GM18526 (cell line): ENCODE results near the gene RBMS1.

Source experiments
- POLR2A ChIP-seq: IDR thresholded peaks from 3 replicates; pipeline ENCODE4 v1.6.1; 2011; ENCODE audit not compliant: insufficient read length; ENCODE audit errors: extremely low read depth

RBMS1 gene

GRCh38 chr2:160333324-160334027, 160.1 kb downstream of the RBMS1 start:
- no peak for TF ChIP-seq POLR2A

DNA sequence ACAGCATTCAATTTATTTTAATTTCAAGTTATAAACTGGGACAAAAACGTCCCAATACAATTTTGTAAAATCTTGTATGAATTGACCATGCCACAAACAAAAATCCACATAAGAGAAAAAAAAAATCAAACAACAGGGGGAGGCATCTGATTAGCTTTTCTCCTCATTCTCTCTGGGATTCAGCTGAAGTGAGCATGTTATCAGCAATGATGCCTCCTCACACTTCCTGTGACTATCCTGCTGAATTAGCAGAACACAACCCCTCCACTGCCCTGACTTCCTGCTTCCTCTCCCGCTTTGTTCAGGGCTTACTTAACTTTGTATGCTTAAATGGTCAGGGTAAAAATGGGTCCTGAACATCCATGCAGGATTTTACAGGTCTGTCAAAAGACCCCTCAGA, 161.3 kb downstream of the RBMS1 start:
- TF ChIP-seq POLR2A = no peak

GRCh38 chr2:160331258-160332025, 162.2 kb downstream of the RBMS1 start:
- no peak for TF ChIP-seq POLR2A

DNA sequence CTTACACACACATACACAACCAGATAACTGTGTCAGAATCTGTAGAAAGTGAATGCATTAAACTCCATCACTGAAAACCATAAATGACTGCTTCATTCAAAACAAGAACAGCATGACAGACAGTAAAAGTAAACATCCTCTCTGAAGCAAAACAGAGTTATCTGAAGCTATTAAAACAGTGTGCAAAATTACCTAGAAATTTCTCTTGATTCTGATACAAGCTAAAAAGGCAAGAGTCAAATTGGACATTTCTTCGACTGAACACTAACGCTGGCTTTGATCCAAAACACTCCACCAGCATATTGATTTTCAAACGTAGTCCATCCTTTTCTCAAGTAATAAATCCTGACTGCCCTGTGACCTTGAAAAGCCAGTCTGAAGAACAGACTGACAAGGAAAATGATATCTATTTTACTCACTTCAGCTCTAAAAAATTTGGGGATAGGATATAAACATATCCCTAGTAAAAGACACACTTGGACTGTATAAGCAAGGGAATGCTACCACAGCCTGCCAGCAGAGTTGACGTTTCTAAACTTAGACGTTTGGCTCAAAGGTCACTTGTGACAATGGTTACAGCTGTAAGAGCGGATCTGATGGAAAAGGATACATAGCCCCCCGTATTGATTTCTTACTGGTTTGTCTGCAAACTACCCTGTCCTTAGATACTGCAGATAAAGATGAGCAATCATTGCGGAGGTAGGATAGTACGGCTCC, 164.6 kb downstream of the RBMS1 start:
- no peak for TF ChIP-seq POLR2A

DNA sequence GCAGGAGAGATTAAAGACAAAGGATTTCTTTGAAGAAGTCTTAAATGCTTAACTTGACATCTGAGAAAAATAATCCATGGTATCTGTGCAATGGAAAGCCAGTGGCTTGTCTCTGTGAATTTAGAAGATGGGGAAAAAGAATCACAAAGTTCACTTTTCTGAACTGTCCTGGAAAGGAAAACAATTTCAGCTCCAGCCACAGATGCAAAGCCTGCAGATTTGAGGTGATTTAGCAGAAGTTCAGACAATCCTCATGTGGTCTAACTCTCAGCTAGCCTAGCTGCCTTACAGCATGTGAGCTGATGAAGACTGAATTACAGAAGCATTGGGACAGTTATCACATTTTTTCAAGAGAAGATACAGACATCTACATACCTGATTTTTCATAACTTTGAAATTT, 166.8 kb downstream of the RBMS1 start:
- no peak for TF ChIP-seq POLR2A

- no peak for TF ChIP-seq POLR2A
Observed at GRCh38 chr2:160325418-160325817, 168.2 kb downstream of the RBMS1 start.

GRCh38 chr2:160324917-160325316, 168.7 kb downstream of the RBMS1 start:
- no peak for TF ChIP-seq POLR2A

DNA sequence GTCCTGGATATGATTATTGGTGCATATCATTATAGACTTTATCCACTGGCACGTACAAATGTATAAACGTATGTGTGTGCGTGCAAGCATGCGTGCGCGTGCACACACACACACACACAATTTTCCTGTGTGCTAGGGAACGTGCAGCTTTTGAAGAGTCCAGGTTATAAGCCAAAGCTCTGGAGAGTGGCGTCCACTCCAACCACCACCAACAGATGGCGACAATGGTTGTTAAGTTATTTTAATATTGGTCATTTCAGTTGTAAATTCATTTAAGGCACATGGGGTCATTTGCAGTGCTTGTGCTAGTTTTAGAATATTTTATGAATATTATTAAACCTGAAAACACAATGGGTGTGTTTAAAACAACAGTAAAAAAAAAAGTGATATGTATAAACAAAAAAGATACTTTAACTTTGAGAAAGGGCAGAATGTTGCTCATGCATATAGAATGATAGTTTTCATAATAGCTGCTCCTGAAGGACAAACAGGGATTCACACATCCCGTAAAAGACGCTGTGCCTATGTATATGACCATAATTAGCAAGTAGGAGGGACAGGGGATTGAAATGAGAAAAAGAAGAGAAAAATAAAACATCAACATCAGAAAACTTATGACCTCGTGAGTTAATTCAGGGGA, 169.3 kb downstream of the RBMS1 start:
- TF ChIP-seq POLR2A = no peak

DNA sequence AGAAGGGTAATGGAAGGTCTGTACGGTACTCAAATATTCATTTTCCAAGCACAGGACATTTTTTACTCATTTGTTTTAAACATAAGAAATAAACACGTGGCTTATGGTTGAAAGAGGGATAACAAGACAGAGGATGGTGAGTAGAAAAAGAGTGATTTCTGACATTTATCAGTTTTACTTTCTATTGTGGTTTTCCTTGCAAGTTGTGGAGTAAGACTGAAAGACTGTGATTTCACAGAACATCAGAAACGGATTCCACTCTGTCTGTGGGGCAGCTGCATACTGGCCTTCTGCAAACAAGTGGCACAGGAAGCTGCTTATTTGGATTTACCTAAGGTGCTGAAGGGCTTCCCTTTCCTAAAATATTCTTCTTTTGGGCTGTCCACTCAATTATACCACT, 171.3 kb downstream of the RBMS1 start:
- TF ChIP-seq POLR2A = no peak

GRCh38 chr2:160321006-160321405, 172.6 kb downstream of the RBMS1 start:
- TF ChIP-seq POLR2A = no peak

- TF ChIP-seq POLR2A = no peak
Observed at GRCh38 chr2:160319700-160320099, 173.9 kb downstream of the RBMS1 start.

DNA sequence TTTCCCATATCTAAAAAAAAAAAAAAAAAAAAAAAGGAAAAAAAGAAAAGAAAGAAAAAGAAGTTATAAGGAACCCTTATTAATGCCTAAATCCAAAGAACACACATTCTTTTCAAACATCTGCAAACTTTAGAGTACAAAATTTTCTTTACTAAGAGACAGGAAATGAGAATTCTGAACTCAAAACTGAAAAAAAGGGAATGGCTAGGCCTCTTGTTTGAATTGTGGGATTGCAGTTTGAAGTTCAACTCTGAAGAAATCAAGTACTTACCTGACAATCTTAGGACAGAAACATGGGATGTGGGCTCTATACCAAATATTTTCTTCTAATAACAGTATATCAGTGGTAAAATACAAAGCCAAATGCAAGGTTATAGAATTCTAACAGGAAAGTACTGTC, 175.4 kb downstream of the RBMS1 start:
- no peak for TF ChIP-seq POLR2A

GRCh38 chr2:160317181-160318099, 176.2 kb downstream of the RBMS1 start:
- no peak for TF ChIP-seq POLR2A

DNA sequence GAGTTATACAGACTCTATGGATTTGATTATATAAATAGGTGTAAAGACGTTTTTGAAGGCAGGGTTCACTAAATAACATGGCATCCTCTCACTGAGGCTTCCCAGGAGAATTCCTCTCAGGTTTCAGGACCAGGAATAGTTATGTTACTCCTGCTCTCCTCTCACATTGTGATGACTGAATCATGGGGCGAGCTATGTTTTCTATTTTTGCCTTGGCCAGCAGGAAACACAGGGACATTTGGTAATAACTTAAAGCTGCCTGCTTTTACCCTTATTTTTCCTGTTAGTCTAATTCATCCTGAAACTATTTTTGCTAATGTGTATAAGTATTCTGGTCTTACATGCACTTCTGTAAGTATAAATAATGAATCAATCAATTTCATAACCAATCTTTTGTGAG, 178.3 kb downstream of the RBMS1 start:
- no peak for TF ChIP-seq POLR2A
